GM12878 (cell line): Measurements from ENCODE around the gene PFN3. TPM values are rescaled to one million over a fixed set of nuclear protein-coding genes. Genes with fewer than 3 reads are reported as not detected.

Experiments
- ATAC-seq: fragments of 200-7000 bp; cut with Tn5 transposase; 3 replicates; pipeline ENCODE4 v1.9.1; 2020; ENCODE audit warnings: mild to moderate bottlenecking, moderate library complexity
- BruUV-seq: library from RNA; stranded (reverse); fragments of 400-500 nt; replicated peaks from 2 replicates; lab custom pipeline; 2021; lab: Mats Ljungman, UMichigan
- CTCF ChIA-PET: fragments of 300-600 bp; sonication (Branson Sonifier 250); formaldehyde crosslinking; extraction: SDS; loops from one replicate; lab custom pipeline; 2021; ENCODE audit warnings: inconsistent platforms; lab: Yijun Ruan, JAX
- POLR2A ChIA-PET: fragments of 350-600 bp; formaldehyde crosslinking; extraction: SDS; loops from one replicate; lab custom pipeline; 2021; ENCODE audit warnings: inconsistent platforms; lab: Charles Lee
- RAD21 ChIA-PET: fragments of 300-600 bp; sonication (Branson Sonifier 250); formaldehyde crosslinking; loops from one replicate; lab custom pipeline; 2023; ENCODE audit warnings: antibody characterized with exemption; ENCODE audit not compliant: unreplicated experiment; lab: Charles Lee
- SMC1A ChIA-PET: fragments of 300-600 bp; sonication (Branson Sonifier 250); formaldehyde crosslinking; loops from one replicate; lab custom pipeline; 2023; ENCODE audit not compliant: unreplicated experiment, uncharacterized antibody; lab: Charles Lee
- DNase-seq: peaks from one replicate; pipeline ENCODE4 v3.0.0-alpha.2; 2011; ENCODE audit warnings: low read depth, low spot score
- FAIRE-seq: peaks from 3 replicates; lab custom pipeline; 2011; peaks lifted over from hg19 to GRCh38; lab: Jason Lieb, UNC
- H2AFZ ChIP-seq: 2 replicates; pipeline ENCODE4 v1.6.0; 2011; ENCODE audit warnings: low read depth, low read length, control low read depth; ENCODE audit not compliant: control insufficient read depth
- H3K27ac ChIP-seq: 2 replicates; pipeline ENCODE4 v1.5.1; 2011; ENCODE audit warnings: control low read depth; ENCODE audit not compliant: control insufficient read depth, insufficient read depth
- H3K27me3 ChIP-seq, 2 experiments: replicated peaks in 1 of 2; 2 replicates each; pipeline versions ENCODE4 v1.6.0 to v1.6.1; 2011; ENCODE audit warnings: low read length in 1 of 2; ENCODE audit not compliant: control insufficient read depth in 2 of 2, insufficient read depth in 2 of 2
- H3K36me3 ChIP-seq, 2 experiments: 2 replicates each; pipeline ENCODE4 v1.5.1; 2011; ENCODE audit warnings: low read length in 1 of 2; ENCODE audit not compliant: control insufficient read depth in 2 of 2, insufficient read depth in 2 of 2
- H3K4me1 ChIP-seq: 2 replicates; pipeline ENCODE4 v1.6.1; 2011; ENCODE audit warnings: mild to moderate bottlenecking, low read length, moderate library complexity, mixed read lengths; ENCODE audit not compliant: control insufficient read depth, insufficient read depth
- H3K4me2 ChIP-seq: 2 replicates; pipeline ENCODE4 v1.6.0; 2011; ENCODE audit warnings: control low read depth; ENCODE audit not compliant: control insufficient read depth, insufficient read depth
- H3K4me3 ChIP-seq: fragments of 200-600 bp; sonication (generic); 2 replicates; pipeline ENCODE4 v1.5.1; 2016
- H3K79me2 ChIP-seq: 2 replicates; pipeline ENCODE4 v1.6.0; 2011; ENCODE audit warnings: low read length; ENCODE audit not compliant: control insufficient read depth, insufficient read depth
- H3K9ac ChIP-seq: 2 replicates; pipeline ENCODE4 v1.8.0; 2011; ENCODE audit warnings: low read length, control low read depth, mixed read lengths; ENCODE audit not compliant: control insufficient read depth, insufficient read depth
- H3K9me3 ChIP-seq: replicated peaks from 3 replicates; pipeline ENCODE4 v1.5.1; 2011; ENCODE audit warnings: mild to moderate bottlenecking, low read length; ENCODE audit not compliant: control insufficient read depth, insufficient read depth
- H4K20me1 ChIP-seq: 2 replicates; pipeline ENCODE4 v1.6.0; 2011; ENCODE audit not compliant: control insufficient read depth, insufficient read depth
- ASH2L ChIP-seq: fragments of 300-600, 200-600 bp; sonication (generic); IDR thresholded peaks from 2 replicates; pipeline ENCODE4 v1.6.1; 2017; ENCODE audit warnings: low read depth, mild to moderate bottlenecking, borderline replicate concordance
- CEBPB ChIP-seq, 2 experiments: fragments of 150-350 bp in 1 of 2; IDR thresholded peaks; 2 replicates each; pipeline ENCODE4 v1.6.1; 2012 to 2014; ENCODE audit warnings: low read depth in 2 of 2, low read length in 2 of 2, borderline replicate concordance in 1 of 2, inconsistent platforms in 1 of 2
- DPF2 ChIP-seq: fragments of 450-650 bp; IDR thresholded peaks from 2 replicates; pipeline ENCODE4 v1.6.1; 2017; ENCODE audit warnings: mild to moderate bottlenecking
- FOXM1 ChIP-seq: IDR thresholded peaks from 2 replicates; pipeline ENCODE4 v1.6.1; 2012; ENCODE audit warnings: low read depth, mild to moderate bottlenecking, inconsistent platforms, low read length, moderate library complexity
- HDAC2 ChIP-seq: fragments of 200-600 bp; sonication (generic); IDR thresholded peaks from 2 replicates; pipeline ENCODE4 v1.6.1; 2017
- JUND ChIP-seq: IDR thresholded peaks from 2 replicates; pipeline ENCODE4 v1.6.1; 2012; ENCODE audit warnings: low read depth, mild to moderate bottlenecking, low read length, improper control_type of control experiment, moderate library complexity
- MEF2B ChIP-seq: fragments of 450-650 bp; IDR thresholded peaks from 2 replicates; pipeline ENCODE4 v1.6.1; 2018; ENCODE audit warnings: mild to moderate bottlenecking, moderate library complexity; ENCODE audit not compliant: partially characterized antibody, poor library complexity, severe bottlenecking
- NFXL1 ChIP-seq: fragments of 450-650 bp; IDR thresholded peaks from 2 replicates; pipeline ENCODE4 v1.6.1; 2017; ENCODE audit warnings: antibody characterized with exemption, mild to moderate bottlenecking, borderline replicate concordance
- NFYB ChIP-seq: IDR thresholded peaks from 2 replicates; pipeline ENCODE4 v1.6.1; 2011; ENCODE audit warnings: low read depth, mild to moderate bottlenecking, low read length, improper control_type of control experiment, moderate library complexity; ENCODE audit not compliant: insufficient read depth
- NRF1 ChIP-seq: conservative IDR thresholded peaks from 2 replicates; pipeline ENCODE4 v1.6.1; 2011; ENCODE audit warnings: mild to moderate bottlenecking, low read depth, low read length, improper control_type of control experiment
- POLR2AphosphoS2 ChIP-seq: IDR thresholded peaks from 2 replicates; pipeline ENCODE4 v1.6.1; 2011; ENCODE audit warnings: low read depth, mild to moderate bottlenecking, low read length, improper control_type of control experiment, moderate library complexity
- RBBP5 ChIP-seq: fragments of 200-600 bp; sonication (generic); conservative IDR thresholded peaks from 2 replicates; pipeline ENCODE4 v1.6.1; 2016
- SMAD1 ChIP-seq: fragments of 450-650 bp; IDR thresholded peaks from 2 replicates; pipeline ENCODE4 v1.6.1; 2018; ENCODE audit warnings: mild to moderate bottlenecking, low read depth; ENCODE audit not compliant: partially characterized antibody
- WRNIP1 ChIP-seq: IDR thresholded peaks from 2 replicates; pipeline ENCODE4 v1.6.1; 2011; ENCODE audit warnings: low read depth, low read length, improper control_type of control experiment, borderline replicate concordance
- ZBTB40 ChIP-seq: fragments of 450-650 bp; IDR thresholded peaks from 2 replicates; pipeline ENCODE4 v1.6.1; 2016; ENCODE audit warnings: mild to moderate bottlenecking, moderate library complexity, borderline replicate concordance
- WGBS: methylation state at CpG from one replicate; pipeline ENCODE4 v1.1.6; 2016; ENCODE audit warnings: low lambda C conversion rate; ENCODE audit not compliant: insufficient replicate concordance, insufficient coverage; ENCODE audit errors: missing lambda C conversion rate; 5-methylcytosine and 5-hydroxymethylcytosine counted together
- in situ Hi-C: fragments of 300-500 bp; cut with MboI; formaldehyde crosslinking; loops from 9 replicates; pipeline ENCODE4 v1.14.3; 2018; ENCODE audit warnings: mixed read lengths
- intact Hi-C: fragments of 100-400 bp; cut with micrococcal nuclease; formaldehyde crosslinking; loops from one replicate; pipeline ENCODE4 v1.14.2; 2022; ENCODE audit not compliant: unreplicated experiment
- polyA plus RNA-seq, 11 experiments: library from polyadenylated mRNA; depleted of rRNA in 4 of 11; unstranded in 6 of 11; stranded (reverse) in 5 of 11; fragments of >200 nt; fragmentation: Nextera tagmentation in 4 of 11; fragmentation: Illumina TruSeq in 1 of 11; extraction: Ambion mirVana in 4 of 11; extraction: Trizol in 1 of 11; gene quantifications; 1 replicate in 1 of 11; 2 replicates in 10 of 11; pipeline versions ENCODE4 v1.2.1 to v1.2.3, GENCODE V29; 2011 to 2016; ENCODE audit warnings: inconsistent platforms in 2 of 11, missing spikeins in 2 of 11, low read depth in 1 of 11
- total RNA-seq, 4 experiments: library from RNA; depleted of rRNA in 3 of 4; stranded (reverse); fragments of >200 nt in 3 of 4; fragmentation: Illumina TruSeq in 1 of 4; extraction: Trizol in 1 of 4; gene quantifications; 2 replicates each; pipeline versions ENCODE4 v1.2.1 to v1.2.3, GENCODE V29; 2013 to 2021
- TF ChIP-seq, protein P1 (sequence below): IDR thresholded peaks from 2 replicates; pipeline ENCODE4 v1.6.1; 2012; ENCODE audit warnings: low read depth, low read length, improper control_type of control experiment

The PFN3 gene
- total and polyA plus RNA-seq, 10 of the 15 experiments (the other 5 are each of a cell fraction or from before 2014, with no cell fraction given) = not detected

GRCh38 chr5:177370488-177371119 lies 29.9 kb downstream of the PFN3 start (continued):
- TF ChIP-seq ASH2L (no peak), HDAC2 (no peak), ZBTB40 (no peak)

GRCh38 chr5:177369645-177370440 lies 30.6 kb downstream of the PFN3 start:
- Histone ChIP-seq H3K36me3 (peaks cover 14 to 17% of the 10 kb centered on the region in 2 experiments), H3K4me2 (peak overlapping the region; percentile 46), H3K9ac (no peak overlapping the region), H4K20me1 (no peaks in the 10 kb centered on the region), H3K9me3 (no peaks in the 10 kb centered on the region), H3K4me1 (peaks cover 35% of the 10 kb centered on the region), H3K79me2 (peaks cover 5% of the 10 kb centered on the region), H3K27me3 (no peaks in the 10 kb centered on the region), H3K4me3 (no peak overlapping the region), H3K27ac (peak overlapping the region; percentile 62; the same call in 1 of the 2 replicates), H2AFZ (no peak overlapping the region)
- ChIA-PET RAD21 (interaction anchor here (0.7 to 3.0 kb wide), 16 partner anchors 8 to 83 kb away, joined by 3 to 46 read pairs (median 4); no protein-coding TSS in a partner anchor), CTCF (interaction anchor here (0.6 to 6.0 kb wide), 35 partner anchors 9 to 256 kb away, joined by 3 to 88 read pairs (median 4); partner anchors contain the start of genes GRK6, LMAN2, MXD3 and RGS14), SMC1A (interaction anchor here (0.6 to 2.6 kb wide), 14 partner anchors 9 to 256 kb away, joined by 3 to 25 read pairs (median 4); partner anchors contain the start of genes LMAN2, RGS14 and SLC34A1), POLR2A (interaction anchor here (0.5 to 2.7 kb wide), 13 partner anchors 9 to 223 kb away, joined by 3 to 11 read pairs (median 4); partner anchors contain the start of genes PRR7 and RGS14)
- ATAC-seq (peak; percentile 48), DNase-seq (no peak), FAIRE-seq (peak; percentile 7)
- 50% methylated on average over 11 of the region's 11 CpGs for WGBS
- intact Hi-C loops (no loop called here), in situ Hi-C loops (no loop called here)
- no TSS peak for BruUV-seq
- no peak for TF ChIP-seq JUND
- no peak for TF ChIP-seq NFYB
- no peak for TF ChIP-seq CEBPB (IDR thresholded peaks at IDR 0.05; ENCODE audit: borderline replicate concordance in 1 of 2, low read depth in 2 of 2, low read length in 2 of 2)
- TF ChIP-seq DPF2 = peak; percentile 69
- no peak for TF ChIP-seq RBBP5
- TF ChIP-seq NFXL1 = no peak
- TF ChIP-seq MEF2B = peak; percentile 18
- no peak for TF ChIP-seq SMAD1
- no peak for TF ChIP-seq WRNIP1
- no peak for TF ChIP-seq POLR2AphosphoS2
- no peak for TF ChIP-seq NRF1
- TF ChIP-seq, protein P1, sequence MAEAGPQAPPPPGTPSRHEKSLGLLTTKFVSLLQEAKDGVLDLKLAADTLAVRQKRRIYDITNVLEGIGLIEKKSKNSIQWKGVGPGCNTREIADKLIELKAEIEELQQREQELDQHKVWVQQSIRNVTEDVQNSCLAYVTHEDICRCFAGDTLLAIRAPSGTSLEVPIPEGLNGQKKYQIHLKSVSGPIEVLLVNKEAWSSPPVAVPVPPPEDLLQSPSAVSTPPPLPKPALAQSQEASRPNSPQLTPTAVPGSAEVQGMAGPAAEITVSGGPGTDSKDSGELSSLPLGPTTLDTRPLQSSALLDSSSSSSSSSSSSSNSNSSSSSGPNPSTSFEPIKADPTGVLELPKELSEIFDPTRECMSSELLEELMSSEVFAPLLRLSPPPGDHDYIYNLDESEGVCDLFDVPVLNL = no peak
- no peak for TF ChIP-seq FOXM1
